Hepatocyte (in vitro differentiated cells): ENCODE data around the gene PLEKHA7.
"Not testable (repeated sequence)": the region's sequence is repeated elsewhere in the genome, so short reads cannot be mapped to it uniquely, and the experiment has no call there.

Experiments used
- EZH2 ChIP-seq: fragments of 200-600 bp; sonication (generic); IDR thresholded peaks from 2 replicates; pipeline ENCODE4 v1.6.1; 2016; ENCODE audit warnings: antibody characterized with exemption, mild to moderate bottlenecking, borderline replicate concordance
- TF ChIP-seq, protein P1 (sequence below): fragments of 200-600 bp; sonication (generic); IDR thresholded peaks from 2 replicates; pipeline ENCODE4 v1.5.1; 2016; ENCODE audit warnings: antibody characterized with exemption, mild to moderate bottlenecking; ENCODE audit not compliant: poor library complexity

GRCh38 chr11:17048491-17048890 is 34.3 kb upstream of the PLEKHA7 start:
- TF ChIP-seq EZH2, result not testable (repeated sequence)
- TF ChIP-seq, protein P1, sequence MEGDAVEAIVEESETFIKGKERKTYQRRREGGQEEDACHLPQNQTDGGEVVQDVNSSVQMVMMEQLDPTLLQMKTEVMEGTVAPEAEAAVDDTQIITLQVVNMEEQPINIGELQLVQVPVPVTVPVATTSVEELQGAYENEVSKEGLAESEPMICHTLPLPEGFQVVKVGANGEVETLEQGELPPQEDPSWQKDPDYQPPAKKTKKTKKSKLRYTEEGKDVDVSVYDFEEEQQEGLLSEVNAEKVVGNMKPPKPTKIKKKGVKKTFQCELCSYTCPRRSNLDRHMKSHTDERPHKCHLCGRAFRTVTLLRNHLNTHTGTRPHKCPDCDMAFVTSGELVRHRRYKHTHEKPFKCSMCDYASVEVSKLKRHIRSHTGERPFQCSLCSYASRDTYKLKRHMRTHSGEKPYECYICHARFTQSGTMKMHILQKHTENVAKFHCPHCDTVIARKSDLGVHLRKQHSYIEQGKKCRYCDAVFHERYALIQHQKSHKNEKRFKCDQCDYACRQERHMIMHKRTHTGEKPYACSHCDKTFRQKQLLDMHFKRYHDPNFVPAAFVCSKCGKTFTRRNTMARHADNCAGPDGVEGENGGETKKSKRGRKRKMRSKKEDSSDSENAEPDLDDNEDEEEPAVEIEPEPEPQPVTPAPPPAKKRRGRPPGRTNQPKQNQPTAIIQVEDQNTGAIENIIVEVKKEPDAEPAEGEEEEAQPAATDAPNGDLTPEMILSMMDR, result not testable (repeated sequence)
